ENCODE results near the gene FAM114A2.

GRCh38 chr5:154071799-154072413 lies 33.2 kb upstream of the FAM114A2 start:
- TF ChIP-seq POLR2A (IDR thresholded peaks at IDR 0.05) (no peak), CTCF (IDR thresholded peaks at IDR 0.05) (no peak)
